ENCODE data around the gene MAGEA11.
"Not testable (repeated sequence)": the region's sequence is repeated elsewhere in the genome, so short reads cannot be mapped to it uniquely, and the experiment has no call there.

GRCh38 chrX:149675088-149675487, 36.8 kb upstream of the MAGEA11 start:
- TF ChIP-seq CTCF, POLR2A (IDR thresholded peaks at IDR 0.05): not testable (repeated sequence)

All from vagina (tissue), 2 donors.